HepG2 (cell line): Measurements from ENCODE around the gene SLC48A1. TPM values are rescaled to one million over a fixed set of nuclear protein-coding genes. Genes with fewer than 3 reads are reported as not detected.

Experiments used
- AFF4 ChIP-seq: sonication (generic); formaldehyde crosslinking; IDR thresholded peaks from 2 replicates; pipeline ENCODE4 v1.4.0; 2020; ENCODE audit warnings: missing genetic modification reagents
- MTA3 ChIP-seq: sonication (generic); formaldehyde crosslinking; IDR thresholded peaks from 2 replicates; pipeline ENCODE4 v1.4.0; 2020; ENCODE audit warnings: missing genetic modification reagents
- SRF ChIP-seq: IDR thresholded peaks from 2 replicates; pipeline ENCODE4 v1.6.1; 2011; ENCODE audit warnings: mild to moderate bottlenecking, low read depth, low read length, moderate library complexity
- TEAD2 ChIP-seq: sonication (generic); formaldehyde crosslinking; IDR thresholded peaks from 2 replicates; pipeline ENCODE4 v1.9.0; 2021; ENCODE audit warnings: missing genetic modification reagents
- ZNF20 ChIP-seq: sonication (generic); formaldehyde crosslinking; IDR thresholded peaks from 2 replicates; pipeline ENCODE4 v1.4.0; 2020; ENCODE audit warnings: mild to moderate bottlenecking, moderate library complexity, missing genetic modification reagents
- ZNF430 ChIP-seq: sonication (generic); formaldehyde crosslinking; IDR thresholded peaks from 2 replicates; pipeline ENCODE4 v1.9.0; 2021; ENCODE audit warnings: mild to moderate bottlenecking, missing genetic modification reagents
- ZNF577 ChIP-seq: sonication (generic); formaldehyde crosslinking; IDR thresholded peaks from 2 replicates; pipeline ENCODE4 v1.4.0; 2020; ENCODE audit warnings: mild to moderate bottlenecking, low read depth, missing genetic modification reagents, borderline replicate concordance
- ZNF7 ChIP-seq: IDR thresholded peaks from 2 replicates; pipeline ENCODE4 v1.6.1; 2016; ENCODE audit warnings: missing biosample characterization, missing genetic modification reagents
- ZNF772 ChIP-seq: sonication (generic); formaldehyde crosslinking; IDR thresholded peaks from 2 replicates; pipeline ENCODE4 v1.5.0; 2020; ENCODE audit warnings: mild to moderate bottlenecking, missing genetic modification reagents
- ZNF790 ChIP-seq: sonication (generic); formaldehyde crosslinking; IDR thresholded peaks from 2 replicates; pipeline ENCODE4 v1.8.0; 2022; ENCODE audit warnings: missing genetic modification reagents, mild to moderate bottlenecking, borderline replicate concordance
- ZNF891 ChIP-seq: sonication (generic); formaldehyde crosslinking; IDR thresholded peaks from 2 replicates; pipeline ENCODE4 v1.5.0; 2020; ENCODE audit warnings: mild to moderate bottlenecking, missing genetic modification reagents
- polyA plus RNA-seq, 8 experiments: library from polyadenylated mRNA; depleted of rRNA in 3 of 8; stranded (reverse) in 7 of 8; unstranded in 1 of 8; fragments of >200 nt; fragmentation: Illumina TruSeq in 4 of 8; extraction: Trizol in 4 of 8; gene quantifications; 2 replicates each; pipeline versions ENCODE4 v1.2.1 to v1.2.3, GENCODE V29; 2011 to 2016; ENCODE audit warnings: low read depth in 4 of 8, missing spikeins in 1 of 8, mixed read lengths in 1 of 8; ENCODE audit not compliant: insufficient read depth in 1 of 8
- total RNA-seq, 5 experiments: library from RNA; depleted of rRNA; stranded (reverse); fragments of >200 nt; fragmentation: Illumina TruSeq; extraction: Trizol; gene quantifications; 2 replicates each; pipeline ENCODE4 v1.2.3, GENCODE V29; 2016; ENCODE audit warnings: low read depth in 1 of 5
- TF ChIP-seq, protein P1 (sequence below): sonication (generic); formaldehyde crosslinking; IDR thresholded peaks from 2 replicates; pipeline ENCODE4 v1.4.0; 2020; ENCODE audit warnings: mild to moderate bottlenecking, missing genetic modification reagents
- TF ChIP-seq, protein P2 (sequence below): sonication (generic); formaldehyde crosslinking; IDR thresholded peaks from 2 replicates; pipeline ENCODE4 v1.5.1; 2020; ENCODE audit warnings: missing genetic modification reagents, mild to moderate bottlenecking, borderline replicate concordance
- TF ChIP-seq, protein P3 (sequence below): sonication (generic); formaldehyde crosslinking; IDR thresholded peaks from 2 replicates; pipeline ENCODE4 v1.4.0; 2020; ENCODE audit warnings: missing genetic modification reagents
- TF ChIP-seq, protein P4 (sequence below): sonication (generic); formaldehyde crosslinking; IDR thresholded peaks from 2 replicates; pipeline ENCODE4 v1.5.0; 2020; ENCODE audit warnings: missing genetic modification reagents

Gene SLC48A1
- total and polyA plus RNA-seq, 2 of the 13 experiments (the other 11 are each of a cell fraction or from before 2014, with no cell fraction given), result 2.2 to 3.7 TPM

- TF ChIP-seq, protein P1, sequence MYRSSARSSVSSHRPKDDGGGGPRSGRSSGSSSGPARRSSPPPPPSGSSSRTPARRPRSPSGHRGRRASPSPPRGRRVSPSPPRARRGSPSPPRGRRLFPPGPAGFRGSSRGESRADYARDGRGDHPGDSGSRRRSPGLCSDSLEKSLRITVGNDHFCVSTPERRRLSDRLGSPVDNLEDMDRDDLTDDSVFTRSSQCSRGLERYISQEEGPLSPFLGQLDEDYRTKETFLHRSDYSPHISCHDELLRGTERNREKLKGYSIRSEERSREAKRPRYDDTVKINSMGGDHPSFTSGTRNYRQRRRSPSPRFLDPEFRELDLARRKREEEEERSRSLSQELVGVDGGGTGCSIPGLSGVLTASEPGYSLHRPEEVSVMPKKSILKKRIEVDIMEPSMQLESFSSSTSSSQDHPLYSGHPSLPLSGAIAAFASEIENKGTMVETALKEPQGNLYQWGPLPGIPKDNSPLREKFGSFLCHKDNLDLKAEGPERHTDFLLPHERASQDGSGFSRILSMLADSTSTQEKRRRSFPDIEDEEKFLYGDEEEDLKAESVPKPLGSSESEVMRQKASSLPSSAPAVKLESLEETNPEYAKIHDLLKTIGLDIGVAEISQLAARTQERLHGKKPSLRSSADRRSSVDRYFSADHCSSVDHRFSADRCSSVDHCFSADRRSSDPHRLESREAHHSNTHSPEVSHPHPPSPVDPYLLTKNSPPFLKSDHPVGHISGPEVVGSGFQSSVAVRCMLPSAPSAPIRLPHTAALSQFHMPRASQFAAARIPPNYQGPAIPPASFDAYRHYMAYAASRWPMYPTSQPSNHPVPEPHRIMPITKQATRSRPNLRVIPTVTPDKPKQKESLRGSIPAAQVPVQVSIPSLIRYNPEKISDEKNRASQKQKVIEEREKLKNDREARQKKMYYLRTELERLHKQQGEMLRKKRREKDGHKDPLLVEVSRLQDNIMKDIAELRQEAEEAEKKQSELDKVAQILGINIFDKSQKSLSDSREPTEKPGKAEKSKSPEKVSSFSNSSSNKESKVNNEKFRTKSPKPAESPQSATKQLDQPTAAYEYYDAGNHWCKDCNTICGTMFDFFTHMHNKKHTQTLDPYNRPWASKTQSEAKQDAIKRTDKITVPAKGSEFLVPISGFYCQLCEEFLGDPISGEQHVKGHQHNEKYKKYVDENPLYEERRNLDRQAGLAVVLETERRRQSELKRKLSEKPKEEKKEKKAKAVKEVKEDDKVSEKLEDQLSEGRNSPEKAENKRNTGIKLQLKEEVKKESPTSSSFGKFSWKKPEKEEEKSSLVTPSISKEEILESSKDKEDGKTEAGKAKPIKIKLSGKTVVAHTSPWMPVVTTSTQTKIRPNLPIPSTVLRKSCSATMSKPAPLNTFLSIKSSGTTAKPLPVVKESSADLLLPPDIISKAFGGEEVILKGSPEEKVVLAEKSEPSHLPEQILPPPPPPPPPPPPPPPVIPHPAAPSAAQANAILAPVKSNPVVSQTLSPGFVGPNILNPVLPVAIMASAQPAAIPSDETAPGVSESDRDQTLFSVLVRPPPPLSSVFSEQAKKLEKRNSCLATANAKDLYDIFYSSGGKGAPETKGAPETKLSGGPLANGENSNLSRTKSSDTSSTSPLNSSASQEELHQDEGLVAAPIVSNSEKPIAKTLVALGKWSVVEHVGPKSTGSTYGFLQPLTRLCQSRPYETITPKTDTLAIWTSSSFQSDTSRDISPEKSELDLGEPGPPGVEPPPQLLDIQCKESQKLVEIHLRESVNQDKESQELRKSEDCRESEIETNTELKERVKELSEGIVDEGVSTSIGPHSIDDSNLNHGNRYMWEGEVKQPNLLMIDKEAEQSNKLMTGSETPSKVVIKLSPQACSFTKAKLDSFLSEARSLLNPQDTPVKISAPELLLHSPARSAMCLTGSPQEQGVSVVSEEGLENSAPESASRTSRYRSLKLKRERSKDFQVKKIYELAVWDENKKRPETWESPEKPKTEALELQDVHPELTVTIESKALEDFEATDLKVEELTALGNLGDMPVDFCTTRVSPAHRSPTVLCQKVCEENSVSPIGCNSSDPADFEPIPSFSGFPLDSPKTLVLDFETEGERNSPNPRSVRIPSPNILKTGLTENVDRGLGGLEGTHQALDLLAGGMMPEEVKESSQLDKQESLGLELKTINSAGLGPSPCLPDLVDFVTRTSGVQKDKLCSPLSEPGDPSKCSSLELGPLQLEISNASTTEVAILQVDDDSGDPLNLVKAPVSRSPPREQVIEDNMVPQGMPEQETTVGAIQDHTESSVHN (CRISPR knock-in tag), result no peak
- TF ChIP-seq TEAD2 (CRISPR knock-in tag) (no peak), MTA3 (CRISPR knock-in tag) (no peak), ZNF891 (no peak; the same call in 1 of the 2 replicates), ZNF772 (CRISPR knock-in tag) (no peak), SRF (no peak), ZNF790 (no peak), ZNF7 (CRISPR knock-in tag) (no peak), ZNF20 (no peak), ZNF430 (CRISPR knock-in tag) (no peak), AFF4 (CRISPR knock-in tag) (no peak), ZNF577 (CRISPR knock-in tag) (no peak)
- TF ChIP-seq, protein P2, sequence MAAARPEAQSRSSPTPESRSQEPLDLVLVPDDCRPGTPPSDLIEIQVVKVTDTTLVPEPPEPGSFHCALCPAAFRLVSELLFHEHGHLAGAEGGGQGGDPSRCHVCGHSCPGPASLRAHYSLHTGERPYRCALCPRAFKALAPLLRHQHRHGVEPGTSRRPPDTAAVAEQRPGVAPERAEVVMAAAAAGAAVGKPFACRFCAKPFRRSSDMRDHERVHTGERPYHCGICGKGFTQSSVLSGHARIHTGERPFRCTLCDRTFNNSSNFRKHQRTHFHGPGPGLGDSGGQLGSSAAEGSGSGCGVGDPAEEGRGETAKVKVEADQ, result no peak
- TF ChIP-seq, protein P3, sequence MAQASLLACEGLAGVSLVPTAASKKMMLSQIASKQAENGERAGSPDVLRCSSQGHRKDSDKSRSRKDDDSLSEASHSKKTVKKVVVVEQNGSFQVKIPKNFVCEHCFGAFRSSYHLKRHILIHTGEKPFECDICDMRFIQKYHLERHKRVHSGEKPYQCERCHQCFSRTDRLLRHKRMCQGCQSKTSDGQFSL (CRISPR knock-in tag), result no peak
- TF ChIP-seq, protein P4, sequence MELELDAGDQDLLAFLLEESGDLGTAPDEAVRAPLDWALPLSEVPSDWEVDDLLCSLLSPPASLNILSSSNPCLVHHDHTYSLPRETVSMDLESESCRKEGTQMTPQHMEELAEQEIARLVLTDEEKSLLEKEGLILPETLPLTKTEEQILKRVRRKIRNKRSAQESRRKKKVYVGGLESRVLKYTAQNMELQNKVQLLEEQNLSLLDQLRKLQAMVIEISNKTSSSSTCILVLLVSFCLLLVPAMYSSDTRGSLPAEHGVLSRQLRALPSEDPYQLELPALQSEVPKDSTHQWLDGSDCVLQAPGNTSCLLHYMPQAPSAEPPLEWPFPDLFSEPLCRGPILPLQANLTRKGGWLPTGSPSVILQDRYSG (CRISPR knock-in tag), result no peak
Observed at GRCh38 chr12:47819138-47819895, 46.3 kb downstream of the SLC48A1 start (continued).
